GM18519 (cell line): Measurements from ENCODE around the gene PPP2R5D.
"Not testable (repeated sequence)": the region's sequence is repeated elsewhere in the genome, so short reads cannot be mapped to it uniquely, and the experiment has no call there.

Experiments
- ATAC-seq: cut with Tn5 transposase; IDR thresholded peaks from one replicate; pipeline ENCODE4 v1.9.1; 2021; ENCODE audit warnings: mild to moderate bottlenecking, moderate library complexity; ENCODE audit not compliant: unreplicated experiment, low FRiP score

The PPP2R5D gene

DNA sequence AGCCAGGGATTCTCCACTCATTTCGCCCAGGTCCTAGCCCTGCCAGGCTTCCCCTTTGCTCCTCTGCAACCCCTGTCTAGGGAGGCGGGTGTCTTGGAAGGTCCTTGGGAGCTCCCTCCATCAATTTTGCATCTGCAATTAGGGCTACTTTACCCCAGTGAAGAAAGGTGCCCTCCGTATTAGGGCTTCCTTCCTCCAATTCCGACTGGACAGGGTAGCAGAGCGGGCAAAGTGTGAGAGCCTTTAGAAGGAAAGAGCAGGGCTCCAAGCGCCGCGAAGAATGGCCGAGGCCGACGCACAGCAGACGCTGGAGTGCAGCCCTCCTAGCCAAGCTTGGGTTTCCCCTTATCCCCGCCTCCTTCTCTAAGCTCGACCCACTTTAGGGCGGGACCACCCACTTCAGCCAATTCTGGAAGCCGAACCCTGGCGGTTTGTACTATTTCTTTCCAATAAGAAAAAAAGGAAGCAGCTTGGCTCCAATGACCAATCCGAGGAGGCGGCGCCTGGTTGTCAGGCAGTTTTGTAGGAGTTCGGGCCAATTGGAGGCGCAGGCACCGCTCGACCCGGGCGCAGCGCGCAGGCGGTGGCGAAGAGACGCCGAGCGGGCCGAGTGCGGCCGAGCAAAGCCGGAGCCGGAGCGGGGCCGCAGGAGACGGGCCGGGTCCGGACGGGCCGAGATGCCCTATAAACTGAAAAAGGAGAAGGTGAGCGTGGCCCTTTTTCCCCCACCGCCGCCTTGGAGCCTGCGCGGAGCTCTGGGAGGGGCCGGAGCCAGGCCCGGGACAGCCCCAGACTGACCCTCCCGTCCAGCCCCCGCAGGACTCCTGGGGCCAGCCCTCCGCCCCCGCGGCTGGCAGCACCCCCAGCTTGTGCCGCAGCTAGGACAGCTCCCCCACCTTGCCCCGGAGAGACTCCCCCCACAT is at the start of gene PPP2R5D:
TSS of gene PPP2R5D (plus strand) at position 570 of the 923 bp plus-strand sequence. CDS start at position 678, 108 bp downstream.
- ATAC-seq = peak; percentile 86

DNA sequence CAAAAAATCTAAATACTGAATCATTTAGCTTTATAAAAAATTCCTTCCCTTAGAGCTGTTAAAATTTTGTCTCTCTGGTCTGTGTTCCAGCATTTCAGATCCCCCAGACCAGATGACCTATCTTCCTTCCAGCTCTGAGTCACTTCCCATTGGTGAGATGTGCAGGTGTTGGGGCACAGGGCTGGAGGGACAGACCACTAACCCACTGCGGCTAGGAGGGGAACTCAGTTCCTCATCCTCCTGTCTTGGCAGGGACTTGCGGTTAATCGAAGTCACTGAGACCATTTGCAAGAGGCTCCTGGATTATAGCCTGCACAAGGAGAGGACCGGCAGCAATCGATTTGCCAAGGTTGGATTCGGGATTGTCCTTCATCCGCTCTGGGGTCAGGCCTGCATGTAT is 49.0 kb upstream of the PPP2R5D start:
- no peak for ATAC-seq

DNA sequence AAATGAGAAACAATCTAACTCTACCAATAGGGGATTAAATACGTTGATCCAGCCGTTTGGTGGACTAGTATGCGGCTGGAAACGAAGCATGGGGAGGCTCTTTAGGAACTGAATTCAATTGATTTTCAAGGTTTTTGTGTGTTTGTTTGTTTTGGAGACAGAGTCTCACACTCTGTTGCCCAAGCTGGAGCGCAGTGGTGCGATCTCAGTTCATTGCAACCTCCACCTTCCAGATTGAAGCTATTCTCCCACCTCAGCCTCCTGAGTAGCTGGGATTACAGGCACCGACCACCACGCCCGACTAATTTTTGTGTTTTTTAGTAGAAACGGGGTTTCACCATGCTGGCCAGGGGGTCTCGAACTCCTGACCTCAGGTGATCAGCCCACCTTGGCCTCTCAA is 48.0 kb upstream of the PPP2R5D start:
- ATAC-seq = no peak

DNA sequence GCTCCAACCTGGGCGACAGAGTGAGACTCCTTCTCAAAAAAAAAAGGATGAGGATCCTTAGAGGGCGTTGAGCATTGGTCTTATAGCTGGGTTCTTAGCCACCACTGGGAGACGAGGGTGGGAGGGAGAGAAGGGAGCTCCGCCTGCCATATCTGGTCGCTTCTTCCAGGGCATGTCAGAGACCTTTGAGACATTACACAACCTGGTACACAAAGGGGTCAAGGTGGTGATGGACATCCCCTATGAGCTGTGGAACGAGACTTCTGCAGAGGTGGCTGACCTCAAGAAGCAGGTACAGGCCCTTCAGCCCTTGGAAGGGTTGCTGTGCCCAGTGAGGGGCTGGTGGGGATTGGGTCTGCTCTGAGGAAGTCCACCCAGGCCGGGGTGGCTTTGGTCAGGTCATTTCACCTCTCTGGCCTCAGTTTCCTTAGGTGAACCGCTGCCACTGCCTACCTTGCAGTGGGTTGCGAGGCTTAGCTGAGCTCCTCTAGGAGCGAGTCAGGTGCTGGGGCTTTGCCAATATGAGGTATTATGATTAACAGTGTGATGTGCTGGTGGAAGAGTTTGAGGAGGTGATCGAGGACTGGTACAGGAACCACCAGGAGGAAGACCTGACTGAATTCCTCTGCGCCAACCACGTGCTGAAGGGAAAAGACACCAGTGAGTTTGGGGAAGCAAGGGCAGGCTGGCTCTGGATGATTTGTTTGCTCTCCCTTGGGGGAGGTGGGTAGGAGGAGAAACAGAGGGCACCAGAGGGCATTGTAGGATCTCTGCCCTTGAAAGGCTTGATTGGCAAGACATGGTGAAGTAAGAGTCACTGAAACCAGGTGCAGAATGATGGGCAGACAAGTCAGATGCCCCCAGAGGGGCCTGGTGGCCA is 46.6 kb upstream of the PPP2R5D start:
- ATAC-seq = no peak

DNA sequence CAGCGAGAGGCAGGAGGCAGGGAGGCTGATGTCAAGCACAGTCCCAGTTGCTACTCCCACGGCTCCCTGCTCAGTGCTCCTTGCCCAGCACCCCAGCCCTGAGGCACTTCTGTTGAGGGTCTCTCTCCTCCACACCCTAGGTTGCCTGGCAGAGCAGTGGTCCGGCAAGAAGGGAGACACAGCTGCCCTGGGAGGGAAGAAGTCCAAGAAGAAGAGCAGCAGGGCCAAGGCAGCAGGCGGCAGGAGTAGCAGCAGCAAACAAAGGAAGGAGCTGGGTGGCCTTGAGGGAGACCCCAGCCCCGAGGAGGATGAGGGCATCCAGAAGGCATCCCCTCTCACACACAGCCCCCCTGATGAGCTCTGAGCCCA is 46.0 kb upstream of the PPP2R5D start:
- no peak for ATAC-seq

DNA sequence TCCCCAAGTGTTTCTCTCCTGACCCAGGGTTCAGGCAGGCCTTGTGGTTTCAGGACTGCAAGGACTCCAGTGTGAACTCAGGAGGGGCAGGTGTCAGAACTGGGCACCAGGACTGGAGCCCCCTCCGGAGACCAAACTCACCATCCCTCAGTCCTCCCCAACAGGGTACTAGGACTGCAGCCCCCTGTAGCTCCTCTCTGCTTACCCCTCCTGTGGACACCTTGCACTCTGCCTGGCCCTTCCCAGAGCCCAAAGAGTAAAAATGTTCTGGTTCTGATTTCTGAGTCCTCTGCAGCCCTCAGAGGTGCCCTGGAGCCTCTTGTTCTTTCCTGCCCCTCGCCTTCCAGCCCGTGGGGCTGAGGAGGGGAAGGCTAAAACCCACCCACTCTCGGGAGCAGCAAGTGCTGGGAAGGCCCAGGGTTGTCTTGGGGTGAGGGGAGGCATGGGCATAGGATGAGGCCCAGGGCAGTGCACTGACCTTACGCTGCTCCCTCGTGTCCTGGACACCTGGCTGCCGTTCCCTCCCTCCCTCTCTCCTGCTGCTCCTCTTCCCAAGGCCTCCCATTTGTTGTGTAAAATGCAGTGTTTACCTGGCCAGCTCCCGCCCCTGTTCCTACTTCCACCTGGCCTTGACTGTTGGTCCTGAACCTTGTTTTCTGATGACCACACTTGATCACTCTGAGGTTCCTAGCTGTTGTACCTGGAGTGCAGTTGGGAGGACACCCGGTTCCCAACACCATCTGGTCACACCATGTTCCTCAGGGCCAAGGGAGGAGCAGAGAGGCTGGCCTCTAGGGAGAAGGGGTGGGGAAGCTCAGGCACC is 45.2 kb upstream of the PPP2R5D start:
- ATAC-seq = no peak

DNA sequence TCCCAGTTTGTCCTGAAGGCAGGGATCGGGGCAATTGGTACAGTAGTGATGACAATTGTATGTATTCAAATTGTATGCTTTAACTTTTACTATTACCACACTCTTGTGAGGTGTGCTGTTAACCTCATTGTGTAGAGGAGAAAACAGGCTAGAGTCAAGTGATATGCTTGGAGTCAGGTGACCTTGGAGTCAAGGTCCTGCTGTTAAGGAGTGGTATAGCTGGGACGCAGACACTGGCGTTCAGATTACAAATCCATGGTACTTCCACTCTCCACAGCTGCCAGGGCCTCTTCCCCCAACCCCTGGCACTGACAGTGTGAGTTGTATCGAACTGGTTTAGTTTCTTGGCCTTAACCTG is 44.6 kb upstream of the PPP2R5D start:
- no peak for ATAC-seq

DNA sequence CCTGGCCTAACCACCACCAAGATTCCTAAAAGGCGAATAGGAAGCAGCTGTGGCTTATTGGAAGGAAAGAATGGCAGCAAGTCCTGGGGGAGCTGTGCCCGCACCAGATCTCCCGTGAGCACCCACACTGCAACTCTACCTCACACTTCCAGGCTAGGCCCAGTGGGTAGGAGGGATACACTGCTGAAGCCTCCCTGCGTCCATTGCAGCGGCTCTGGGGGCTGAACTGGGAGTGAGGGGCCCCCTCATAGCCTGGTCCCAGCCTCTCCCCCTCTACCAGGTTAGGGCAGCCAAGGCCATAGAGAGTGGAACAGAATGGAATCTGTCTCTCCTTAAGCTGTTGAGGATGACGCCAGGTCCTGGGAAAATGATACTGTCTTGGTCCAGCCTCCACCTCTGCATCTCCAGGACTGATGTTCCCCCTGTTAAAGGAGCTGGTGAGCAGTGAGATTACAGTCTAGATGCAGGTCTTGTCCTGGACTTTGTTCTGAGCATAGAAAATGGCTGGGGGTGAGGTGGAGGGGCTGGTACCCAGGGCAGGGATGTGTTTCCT is 43.8 kb upstream of the PPP2R5D start:
- no peak for ATAC-seq

DNA sequence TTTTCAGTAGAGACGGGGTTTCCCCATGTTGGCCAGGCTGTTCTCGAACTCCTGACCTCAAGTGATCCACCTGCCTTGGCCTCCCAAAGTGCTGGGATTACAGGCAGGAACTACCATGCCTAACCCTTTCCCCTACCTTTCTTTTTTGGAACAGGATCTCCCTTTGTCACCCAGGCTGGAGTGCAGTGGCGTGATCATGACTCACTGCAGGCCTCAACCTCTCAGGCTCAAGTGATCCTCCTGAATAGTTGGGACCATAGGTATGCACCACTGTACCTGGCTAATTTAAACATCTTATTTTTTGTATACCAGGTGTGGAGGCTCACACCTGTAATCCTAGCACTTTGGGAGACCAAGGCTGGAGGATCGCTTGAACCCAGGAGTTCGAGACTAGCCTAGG is 43.0 kb upstream of the PPP2R5D start:
- ATAC-seq = not testable (repeated sequence)

DNA sequence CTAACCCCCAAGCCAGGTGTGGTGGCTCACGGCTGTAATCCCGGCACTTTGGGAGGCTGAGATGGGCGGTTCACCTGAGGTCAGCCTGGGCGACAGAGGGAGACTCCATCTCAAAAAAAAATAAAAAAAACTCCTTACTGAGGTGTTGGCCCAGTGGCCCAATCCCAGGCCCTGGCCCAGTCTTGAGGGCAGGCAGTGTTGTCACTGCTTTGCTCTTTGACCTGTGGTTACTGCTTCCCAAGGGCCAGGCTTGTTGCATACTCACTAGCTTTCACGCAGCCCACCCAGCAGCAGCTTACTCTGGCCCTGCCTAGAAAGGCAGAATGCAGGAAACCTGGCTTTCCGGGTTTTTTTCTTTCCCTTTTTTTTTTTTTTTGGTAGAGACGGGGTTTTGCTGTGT is 41.9 kb upstream of the PPP2R5D start:
- no peak for ATAC-seq

DNA sequence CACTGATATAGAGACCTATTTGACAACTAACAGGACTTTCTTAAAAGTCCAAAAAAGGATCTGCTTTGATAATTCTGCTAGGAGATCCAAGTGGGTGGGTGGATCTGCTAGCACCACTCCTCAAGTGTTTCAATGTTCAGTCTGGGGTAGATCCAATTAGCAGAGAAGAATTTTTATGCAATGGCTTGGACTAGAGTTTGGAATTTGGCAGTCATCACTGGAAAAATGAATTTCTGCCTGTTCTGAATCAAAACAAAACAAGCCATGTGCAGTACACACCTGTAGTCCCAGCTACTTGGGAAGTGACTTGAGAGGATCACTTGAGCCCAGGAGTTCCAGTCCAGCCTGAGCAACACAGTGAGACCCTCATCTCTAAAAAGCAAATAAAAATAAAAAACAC is 36.4 kb upstream of the PPP2R5D start:
- no peak for ATAC-seq

DNA sequence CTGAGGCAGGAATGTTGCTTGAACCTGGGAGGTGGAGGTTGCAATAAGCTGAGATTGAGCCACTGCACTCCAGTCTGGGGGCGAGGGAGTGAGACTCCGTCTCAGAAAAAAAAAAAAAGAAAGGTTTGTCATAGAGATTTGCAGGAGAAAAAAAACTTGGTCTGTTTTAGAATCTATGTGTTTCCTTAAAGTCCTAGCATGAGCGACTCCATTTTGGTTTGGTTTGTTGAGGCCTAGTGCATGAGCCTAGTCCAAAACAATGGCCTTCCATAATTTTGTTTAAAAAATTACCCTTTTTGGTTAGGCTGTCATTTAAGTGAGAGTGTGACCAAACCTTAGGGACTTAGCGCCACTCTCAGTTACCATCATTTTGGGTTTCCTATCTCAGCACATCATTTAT is 32.0 kb upstream of the PPP2R5D start:
- no peak for ATAC-seq

DNA sequence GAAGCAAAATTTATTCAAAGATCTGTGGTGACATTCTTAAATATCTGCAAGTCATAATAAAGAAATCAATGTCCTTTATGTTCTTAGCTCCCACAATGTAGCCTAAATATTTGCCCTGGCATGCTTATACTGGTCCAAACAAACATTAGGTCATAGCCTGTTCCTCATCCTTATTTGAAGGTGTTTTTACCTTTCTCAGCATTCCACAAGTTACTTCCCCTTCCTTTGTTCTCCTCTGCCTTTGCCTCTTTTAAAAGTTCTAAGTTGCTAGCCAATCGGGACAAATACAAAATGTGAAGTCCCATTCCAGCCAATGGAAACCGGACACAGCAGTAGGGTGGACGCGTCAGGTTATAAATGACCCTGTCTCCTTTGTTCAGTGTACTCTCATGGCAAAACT is 30.0 kb upstream of the PPP2R5D start:
- ATAC-seq = not testable (repeated sequence)

DNA sequence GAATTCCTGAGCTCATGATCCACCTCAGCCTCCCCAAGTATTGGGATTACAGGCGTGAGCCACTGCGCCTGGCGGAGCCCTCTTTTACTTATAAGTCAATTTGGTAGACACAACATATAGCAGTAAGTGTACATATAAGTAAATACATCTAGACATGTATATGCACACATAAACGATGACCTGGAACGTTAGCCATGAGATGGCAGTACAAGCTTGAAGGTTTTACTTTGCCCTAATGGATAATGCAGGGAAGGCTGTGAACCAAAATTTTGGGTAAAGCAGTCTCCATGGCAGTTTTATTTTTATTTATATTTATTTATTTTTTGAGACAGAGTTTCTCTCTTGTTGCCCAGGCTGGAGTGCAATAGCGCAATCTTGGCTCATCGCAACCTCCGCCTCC is 26.2 kb upstream of the PPP2R5D start:
- no peak for ATAC-seq

DNA sequence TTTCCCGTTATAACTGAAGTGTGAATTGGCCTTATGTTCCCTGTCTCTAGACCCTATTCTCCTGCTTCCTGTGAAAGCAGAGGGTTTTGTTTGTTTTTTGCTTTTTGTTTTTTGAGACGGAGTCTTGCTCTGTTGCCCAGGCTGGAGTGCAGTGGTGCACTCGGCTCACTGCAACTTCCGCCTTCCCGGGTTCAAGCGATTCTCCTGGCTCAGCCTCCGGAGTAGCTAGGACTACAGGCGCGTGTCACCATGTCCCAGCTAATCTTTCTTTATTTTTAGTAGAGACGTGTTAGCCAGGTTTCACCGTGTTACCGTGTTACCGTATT is 24.5 kb upstream of the PPP2R5D start:
- ATAC-seq = no peak

DNA sequence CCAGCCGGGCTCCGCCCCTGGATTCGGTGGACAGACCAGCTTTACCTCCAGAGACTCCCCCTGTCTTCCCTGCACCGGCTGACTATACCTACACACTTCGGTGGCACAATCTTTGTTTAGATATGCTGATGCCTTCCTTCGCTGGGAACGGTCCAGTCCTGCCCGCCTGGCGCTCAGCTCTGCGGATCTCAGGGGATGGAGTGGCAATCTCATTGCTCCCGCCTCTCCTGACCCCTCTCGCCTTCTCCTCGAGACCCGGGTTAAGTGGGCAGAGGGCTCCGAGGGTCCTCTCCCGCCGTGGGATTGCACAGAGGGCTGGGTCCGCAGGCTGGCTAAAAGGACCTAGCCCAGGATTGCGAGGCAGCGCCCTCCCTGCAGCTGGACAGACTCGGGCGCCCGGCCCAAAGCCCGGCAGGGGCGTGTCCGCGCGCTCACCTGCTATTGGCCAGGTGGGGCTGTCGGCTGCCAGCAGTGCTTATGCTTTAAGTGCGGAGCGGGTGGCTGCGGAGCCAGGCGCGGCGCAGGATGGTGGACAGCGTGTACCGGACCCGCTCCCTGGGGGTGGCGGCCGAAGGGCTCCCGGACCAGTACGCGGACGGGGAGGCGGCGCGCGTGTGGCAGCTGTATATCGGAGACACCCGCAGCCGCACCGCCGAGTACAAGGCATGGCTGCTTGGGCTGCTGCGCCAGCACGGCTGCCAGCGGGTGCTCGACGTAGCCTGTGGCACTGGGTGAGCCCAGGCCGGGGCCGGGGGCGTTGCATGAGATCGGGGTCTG is 23.9 kb upstream of the PPP2R5D start, which contains the start of gene GNMT:
TSS of gene GNMT (plus strand) at position 512 of the 777 bp plus-strand sequence. CDS start at position 526, 14 bp downstream.
- no peak for ATAC-seq

DNA sequence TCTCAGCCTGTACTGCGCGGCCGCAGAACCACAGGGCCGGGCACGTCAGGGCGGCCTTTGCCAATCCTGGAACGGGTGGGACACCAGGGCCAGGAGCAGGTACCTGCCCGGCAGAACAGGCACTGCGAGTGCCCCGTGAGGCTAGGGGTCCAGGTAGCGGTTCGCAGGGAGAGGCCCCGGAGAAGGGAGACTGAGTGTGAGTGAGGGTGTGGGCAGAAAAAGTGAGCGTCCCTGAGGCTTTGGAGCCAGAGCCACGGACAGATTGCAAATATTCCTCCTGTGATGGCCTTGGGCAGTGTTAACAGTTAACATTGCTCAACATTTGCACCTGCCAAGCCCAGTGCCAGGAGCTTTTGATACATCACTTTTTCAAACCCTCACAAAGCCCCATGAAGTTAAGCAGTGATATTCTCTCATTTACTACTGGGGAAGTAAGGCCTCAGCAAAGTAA is 23.3 kb upstream of the PPP2R5D start:
- no peak for ATAC-seq

DNA sequence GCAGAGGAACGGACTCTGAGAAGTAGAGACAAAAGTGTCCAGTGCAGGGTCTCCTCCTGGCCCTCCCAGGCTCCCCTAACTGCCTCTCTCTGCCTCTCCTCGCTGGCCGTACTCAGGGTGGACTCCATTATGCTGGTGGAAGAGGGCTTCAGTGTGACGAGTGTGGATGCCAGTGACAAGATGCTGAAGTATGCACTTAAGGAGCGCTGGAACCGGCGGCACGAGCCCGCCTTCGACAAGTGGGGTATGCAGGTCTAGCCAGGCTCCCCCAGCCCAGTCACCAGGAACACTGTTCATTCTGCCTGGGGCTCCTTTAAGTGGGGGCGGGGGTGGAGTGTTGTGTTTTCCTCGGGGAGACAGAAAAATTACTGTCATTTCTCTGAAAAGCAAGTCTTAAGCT is 22.3 kb upstream of the PPP2R5D start:
- ATAC-seq = no peak

DNA sequence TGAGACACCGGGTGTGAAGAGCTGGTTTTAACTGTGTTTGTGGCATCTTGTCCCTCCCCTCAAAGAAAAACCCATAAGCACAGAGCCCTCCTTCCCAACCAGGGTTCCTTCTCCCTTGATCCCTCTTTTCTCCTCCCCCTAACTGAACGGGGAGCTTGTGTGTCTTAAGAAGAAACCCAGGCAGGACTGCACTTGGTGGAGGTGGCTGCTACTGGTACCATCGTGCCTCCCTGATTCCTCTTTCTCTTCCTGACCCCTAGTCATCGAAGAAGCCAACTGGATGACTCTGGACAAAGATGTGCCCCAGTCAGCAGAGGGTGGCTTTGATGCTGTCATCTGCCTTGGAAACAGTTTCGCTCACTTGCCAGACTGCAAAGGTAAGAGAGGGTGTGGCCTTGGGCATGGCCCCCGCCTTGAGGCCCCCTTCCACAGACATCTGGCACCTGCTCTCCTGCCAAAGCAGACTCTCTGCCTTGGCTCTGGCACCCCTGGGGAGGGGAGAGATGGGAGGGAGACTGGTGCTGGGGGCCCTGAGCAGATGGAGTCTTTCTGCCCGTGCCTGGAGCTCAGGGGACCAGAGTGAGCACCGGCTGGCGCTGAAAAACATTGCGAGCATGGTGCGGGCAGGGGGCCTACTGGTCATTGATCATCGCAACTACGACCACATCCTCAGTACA is 21.7 kb upstream of the PPP2R5D start:
- ATAC-seq = no peak
